GM18520 (cell line): Measurements from ENCODE around the gene KCTD5.
"Not testable (repeated sequence)": the region's sequence is repeated elsewhere in the genome, so short reads cannot be mapped to it uniquely, and the experiment has no call there.

Experiments used
- ATAC-seq: cut with Tn5 transposase; IDR thresholded peaks from one replicate; pipeline ENCODE4 v1.9.1; 2021; ENCODE audit not compliant: unreplicated experiment

Gene KCTD5

DNA sequence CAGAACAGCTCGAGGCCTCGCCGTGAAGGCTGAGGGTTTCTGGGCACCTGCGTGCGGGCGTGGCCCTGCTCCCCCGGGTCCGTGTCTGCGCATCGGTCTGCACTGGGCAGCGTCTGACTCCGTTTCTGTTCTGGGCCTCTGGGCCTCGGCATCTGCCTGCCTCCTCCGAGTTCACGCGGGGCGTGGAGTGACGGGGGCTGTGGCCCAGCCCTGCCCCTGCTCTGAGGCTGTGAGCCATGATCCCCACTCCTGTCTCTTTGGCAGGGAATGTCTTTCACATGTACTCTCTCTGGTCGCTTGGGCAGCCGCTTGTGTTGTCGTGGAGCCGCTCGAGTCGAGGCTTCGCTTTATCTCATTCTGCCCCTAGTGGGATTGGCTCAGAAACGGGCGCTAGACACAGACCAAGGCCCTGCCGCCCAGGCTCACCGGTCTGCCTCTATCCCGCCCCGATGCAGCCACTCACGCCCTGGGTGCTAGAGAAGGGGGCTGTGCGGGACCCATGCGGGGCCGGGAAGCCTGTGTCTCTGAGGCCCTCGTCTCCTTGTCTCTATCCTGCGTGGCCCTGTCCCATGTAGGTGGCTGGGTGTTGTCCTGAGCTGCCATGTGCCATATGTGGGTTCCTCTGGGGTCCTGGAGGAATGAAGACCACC, 14.4 kb downstream of the KCTD5 start:
- not testable (repeated sequence) for ATAC-seq

DNA sequence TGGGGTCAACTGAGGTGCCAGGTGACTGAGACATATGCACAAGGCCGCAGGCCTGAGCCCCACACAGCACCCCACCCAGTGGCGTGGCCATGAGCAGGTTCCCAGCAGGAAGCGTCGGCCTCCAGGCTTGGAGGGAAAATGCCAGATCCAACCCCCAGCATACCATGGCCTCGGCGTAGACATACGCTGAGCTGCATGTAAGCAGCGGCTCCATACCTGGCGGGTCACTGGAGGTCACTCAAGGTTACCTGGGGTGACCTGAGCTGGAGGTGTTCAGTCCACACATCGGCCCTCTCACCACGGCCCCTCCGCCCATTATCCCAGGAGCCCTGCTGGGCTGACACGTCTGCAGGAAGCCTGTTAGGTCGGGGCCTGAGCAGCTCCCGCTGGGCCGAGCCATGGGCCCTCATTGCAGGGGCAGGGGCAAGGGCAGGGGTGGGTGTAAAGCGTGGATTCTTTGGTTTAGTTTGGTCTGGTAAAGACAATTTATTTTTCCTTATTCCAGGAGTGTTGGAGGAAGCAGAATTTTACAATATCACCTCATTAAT, 15.2 kb downstream of the KCTD5 start:
- ATAC-seq = no peak

DNA sequence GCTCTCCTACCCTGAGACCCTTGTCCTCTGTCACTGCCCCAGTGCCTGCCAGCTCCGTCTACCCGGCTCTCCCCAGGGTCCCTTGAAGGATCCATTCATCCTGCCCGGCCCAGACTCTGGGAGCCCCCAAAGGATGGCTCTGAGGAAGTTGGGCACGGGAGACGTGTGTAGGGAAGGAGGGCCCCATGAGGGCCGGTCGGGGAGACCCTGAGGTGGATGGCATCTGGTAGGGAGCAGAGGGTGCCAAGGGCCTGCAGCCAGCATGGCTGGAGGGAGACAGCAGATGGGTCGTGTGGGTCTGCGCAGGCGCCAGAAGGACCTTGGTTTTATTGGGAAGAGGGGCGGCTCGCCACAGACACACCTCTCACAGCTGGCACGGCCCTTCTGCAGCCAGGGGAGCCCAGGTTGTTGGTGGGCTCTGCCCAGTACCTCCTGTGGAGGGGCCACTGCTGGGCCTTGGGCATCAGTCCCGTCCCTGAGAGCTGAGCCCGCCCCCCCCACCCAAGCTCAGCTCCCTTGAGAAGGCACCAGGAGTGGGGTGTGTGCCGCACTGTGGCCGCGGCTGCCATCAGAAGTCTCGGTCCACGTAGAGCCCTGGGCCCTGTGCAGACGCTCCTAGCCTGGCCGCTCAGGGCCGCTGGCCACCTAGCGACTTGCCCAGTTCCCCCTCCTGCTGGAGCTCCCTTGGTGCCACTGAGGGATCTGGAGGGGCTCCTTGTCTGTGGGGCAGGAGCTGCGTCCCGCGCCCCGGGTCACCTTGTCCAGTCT, 16.0 kb downstream of the KCTD5 start:
- no peak for ATAC-seq

DNA sequence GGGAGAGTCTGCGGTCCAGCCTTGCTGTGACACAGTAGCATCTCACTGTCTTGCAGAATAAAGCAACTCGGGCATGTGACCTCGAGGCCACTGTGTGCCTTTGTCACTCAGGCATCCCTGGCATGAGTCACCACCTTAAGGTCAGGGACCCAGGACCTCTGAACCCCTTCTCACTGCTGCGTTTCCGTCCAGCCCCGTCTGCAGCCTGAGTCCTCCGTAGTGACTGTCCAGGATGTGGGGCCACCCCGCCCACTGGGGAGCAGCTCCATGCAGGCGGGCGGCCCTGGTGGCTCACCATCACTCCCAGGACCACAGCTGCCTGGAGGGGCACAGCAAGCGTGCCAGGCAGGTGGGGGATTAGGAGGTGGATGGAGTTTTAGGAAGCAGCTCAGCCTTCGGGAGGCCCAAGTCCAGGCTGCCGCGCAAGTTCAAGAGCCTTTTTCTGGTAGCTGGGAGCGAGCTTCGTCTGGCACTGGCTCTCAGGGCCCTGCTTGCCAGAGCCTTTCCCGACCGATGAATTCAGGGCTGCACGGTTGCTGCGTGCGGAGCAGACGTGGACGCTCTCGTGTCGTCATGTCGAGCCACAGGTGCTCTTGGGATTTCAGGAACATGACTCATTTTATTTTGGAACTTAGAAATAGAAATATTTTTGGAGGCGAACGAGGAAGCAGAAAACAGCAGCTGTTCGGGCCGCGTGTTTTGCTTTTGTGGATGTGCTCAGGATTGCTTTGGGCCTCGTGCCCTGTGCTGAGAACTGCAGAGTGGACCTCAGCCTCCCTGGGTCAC, 16.8 kb downstream of the KCTD5 start:
- ATAC-seq = no peak

DNA sequence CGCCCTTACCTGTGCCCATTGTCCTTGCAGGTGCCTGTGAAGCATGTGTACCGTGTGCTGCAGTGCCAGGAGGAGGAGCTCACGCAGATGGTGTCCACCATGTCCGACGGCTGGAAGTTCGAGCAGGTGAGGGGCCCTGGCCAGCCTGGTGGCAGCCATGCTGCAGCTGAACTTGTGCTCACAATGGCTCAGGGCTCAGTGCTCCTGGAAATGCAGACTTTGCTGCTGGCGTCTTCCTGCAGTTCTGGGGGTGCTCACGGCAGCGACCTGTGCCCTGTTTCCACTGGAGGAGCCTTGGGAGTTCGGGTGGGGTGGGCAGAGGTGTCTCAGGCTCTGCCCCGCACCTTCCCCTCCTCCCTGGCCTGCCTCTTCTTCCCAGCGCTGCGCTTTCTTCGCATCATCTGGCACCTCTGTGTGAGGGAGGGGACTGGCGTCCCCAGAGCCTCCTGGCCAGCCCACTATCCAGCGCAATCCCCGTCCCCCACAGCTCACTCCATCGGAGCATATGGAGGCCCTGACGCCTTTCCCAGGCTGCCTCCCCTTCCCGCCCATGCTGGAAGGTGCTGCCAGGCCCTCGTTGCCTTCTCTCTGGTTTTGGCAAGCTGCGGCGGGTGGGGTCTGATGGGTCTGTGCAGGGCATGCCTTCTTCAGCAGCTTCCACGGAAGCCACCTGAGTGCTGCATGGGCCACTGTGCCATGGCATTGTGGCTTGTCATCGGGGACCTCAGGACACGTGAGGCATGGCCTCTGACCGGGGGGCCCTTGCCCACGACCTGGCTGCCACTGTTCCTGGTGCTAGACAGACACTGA, 17.7 kb downstream of the KCTD5 start:
- ATAC-seq = no peak

DNA sequence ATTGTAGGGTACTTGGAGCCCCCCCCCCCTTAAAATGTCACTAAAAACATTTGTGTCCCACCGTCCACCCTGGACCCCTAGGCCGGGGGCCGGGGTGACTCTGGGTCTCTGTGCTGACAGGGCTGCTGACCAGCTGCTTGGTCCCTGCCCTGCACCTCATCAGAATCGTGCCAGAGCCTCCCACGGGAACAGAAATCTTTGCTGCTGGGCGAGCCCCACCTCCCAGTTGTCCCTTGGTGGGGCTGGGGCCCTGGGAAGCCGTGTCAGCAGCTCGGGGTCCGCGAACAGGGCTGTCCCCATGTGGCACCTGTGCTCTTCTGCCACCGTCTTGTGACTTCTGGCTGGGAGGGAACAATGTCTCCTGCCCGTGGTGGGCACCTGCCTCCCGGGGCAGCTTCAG, 18.5 kb downstream of the KCTD5 start:
- ATAC-seq = no peak

DNA sequence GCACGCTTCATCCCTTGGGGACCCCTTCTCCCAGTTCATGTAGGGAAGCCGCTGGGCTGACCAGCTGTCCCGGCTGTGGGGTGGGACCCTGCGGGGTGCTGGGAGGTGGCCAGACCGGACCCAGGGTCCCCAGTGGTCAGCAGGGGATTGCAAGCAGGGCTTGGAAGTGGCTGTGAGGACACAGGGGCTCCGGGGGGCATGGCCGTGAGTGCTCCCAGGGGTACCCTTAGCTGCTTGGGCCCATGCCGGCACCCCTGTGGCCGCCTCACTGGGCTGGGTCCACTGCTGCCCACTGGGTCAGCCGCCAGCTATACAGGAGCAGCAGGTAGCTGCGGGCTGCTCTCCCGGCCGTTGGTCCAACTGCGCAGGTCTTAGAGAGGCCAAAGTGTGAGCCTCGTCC, 18.9 kb downstream of the KCTD5 start:
- no peak for ATAC-seq

DNA sequence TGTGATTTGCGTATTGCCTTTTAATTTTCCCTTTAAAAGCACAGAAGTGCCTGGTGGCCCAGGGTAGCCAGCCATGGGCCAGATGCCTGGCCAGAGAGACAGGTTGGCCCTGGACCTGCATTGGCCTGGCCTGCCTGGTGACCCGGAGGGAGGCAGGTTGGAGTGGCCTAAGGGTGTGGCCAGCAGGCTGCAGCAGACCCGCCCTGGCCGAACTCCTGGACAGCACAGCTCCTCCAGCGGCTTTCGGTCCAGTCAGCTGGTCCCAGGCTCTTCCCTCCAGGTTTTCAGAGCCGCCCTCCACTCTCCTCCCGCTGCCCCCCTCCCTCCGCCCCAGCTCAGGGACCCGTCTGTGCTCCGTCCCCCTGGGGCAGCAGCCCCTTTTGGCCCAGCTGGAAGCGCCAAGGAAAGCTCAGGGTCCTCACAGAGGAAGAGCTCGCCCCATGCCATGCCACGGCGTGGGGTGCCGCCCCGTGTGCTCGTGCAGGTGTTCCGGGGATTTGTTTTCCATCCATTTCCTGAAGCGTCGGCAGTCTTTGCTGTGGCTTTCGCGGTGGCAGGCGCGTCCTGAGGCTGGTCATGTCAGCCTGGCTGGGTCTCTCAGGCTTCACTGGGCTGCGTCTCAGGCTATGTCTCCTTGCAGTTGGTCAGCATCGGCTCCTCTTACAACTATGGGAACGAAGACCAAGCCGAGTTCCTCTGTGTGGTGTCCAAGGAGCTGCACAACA, 19.6 kb downstream of the KCTD5 start:
- no peak for ATAC-seq

DNA sequence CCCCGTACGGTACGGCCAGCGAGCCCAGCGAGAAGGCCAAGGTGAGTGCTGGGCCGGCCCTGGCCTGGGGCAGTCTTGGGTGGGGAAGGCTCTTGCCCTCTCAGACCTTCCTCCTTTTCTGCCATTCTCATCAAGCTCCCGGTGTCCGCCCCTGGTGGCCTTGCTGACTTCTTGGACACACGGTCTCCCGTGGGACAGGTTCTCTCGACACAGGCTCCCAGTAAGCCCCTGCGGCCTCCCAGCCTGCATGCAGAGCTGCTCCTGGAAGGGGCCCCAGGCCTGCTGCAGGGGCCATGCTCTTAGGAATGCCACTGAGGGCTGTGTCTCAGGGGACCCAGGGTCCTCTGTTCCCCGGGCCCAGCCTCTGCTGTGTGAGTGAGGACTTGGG, 20.1 kb downstream of the KCTD5 start:
- ATAC-seq = no peak

DNA sequence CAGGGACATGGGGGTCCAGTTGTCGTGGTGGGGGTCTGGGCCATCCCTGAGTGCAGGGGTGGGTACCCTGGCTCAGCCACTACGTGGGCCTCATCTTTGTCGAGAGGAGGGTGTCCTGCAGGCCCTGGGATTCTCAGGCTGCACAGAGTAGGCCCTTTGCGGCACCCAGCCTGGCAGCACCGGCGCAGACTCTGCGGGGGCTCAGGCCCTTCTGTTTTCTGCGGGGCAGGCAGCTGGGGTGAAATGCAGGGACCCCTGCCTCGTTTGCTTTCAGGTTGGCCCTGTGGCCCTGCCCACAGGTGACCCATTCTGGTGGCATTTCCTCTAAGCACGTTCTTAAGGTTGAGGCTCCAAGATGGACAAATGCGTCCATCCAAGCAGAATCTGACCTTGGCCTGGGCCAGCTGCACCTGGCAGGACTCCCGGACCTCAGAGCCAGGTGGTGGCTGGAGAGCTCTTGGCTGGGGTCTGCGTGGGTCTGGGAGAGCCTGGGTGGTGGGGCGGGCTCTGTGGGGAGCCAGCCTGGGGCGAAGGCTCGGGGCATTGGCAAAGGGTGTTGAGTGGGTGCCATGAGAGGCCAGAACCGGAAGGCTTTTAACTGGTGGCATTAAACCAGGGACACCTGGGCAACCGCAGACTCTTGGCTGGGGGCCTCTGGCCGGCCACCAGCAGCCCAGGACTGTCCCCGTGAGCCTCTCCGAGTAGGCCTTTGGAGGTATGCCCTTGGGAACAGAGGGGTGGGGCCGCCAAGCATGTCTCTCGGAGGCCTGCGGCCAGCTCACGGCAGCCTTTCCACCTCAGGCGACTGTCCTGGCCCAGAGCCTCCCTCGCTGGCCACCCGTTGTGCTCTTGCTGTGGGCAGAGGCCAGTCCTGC, 20.8 kb downstream of the KCTD5 start:
- no peak for ATAC-seq

DNA sequence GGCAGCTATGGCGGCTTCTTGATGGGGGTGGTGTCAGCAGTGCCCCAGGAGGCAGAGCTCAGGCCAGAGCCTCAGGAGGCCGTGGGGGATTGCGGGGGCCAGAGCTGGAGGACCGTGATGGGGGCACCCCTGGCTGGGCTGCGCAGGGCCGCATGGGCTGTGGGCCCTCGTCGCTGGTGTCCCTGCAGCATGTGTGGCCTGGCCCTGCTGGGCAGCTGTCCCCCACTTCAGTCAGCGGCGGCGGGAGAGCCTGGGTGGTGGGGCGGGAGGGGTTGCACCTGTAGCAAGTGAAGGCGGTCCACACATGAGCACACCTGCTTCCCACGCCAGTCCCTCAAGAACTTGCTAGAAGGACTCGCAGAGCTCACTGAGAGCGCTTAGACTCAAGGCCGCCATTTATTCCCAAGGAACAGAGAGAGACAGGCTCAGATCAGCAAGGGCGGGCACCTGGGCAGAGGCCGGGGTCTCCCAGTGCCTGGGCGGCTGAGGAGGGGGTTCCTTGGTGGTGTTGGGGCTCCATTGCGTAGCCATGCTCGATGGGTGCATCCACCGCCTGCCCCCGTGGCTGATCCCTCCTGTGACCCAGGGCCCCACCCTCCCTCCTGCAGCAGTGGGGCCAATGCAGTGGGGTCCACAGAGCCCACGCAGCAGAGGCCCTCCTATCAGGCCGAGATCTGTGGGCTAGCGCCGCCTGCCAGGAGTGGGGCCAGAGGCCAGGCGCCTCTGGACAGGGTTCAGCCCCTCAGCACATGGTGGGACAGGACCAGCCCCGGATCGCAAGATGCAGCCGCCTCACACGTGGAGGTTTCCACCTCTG, 22.1 kb downstream of the KCTD5 start:
- no peak for ATAC-seq

DNA sequence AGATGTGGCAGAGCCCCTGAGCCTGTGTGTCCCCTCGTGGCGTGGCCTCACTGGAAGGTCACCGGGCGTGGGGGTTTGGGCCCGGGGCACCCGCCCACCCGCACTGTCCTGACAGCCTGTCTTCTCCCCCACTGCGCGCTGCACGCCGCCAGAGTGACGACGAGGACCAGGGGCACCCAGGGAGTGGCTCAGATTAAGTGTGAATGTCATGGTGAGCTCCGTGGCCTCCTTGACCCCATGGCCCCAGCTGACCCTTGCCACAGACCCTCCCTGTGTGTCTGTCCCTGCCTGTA, 22.6 kb downstream of the KCTD5 start:
- no peak for ATAC-seq

DNA sequence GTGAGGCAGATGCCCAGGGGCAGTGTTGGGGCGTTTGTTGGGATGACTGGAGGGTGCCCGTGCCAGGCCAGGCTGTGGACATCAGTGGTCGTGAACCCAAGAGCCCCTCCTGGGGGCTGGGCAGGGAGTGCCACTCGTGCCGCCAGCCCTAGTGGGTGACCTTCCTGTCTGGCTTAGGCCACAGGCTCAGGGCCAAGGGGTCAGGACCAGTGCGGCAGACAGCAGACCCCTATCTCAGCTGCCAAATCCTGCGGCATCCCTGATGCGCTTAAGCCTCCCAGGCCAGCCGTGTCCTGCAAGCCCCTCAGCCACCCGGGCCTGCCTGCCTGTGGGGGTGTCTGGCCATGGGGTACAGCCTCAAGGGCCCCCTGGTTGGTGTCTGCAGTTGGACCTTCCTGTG, 23.0 kb downstream of the KCTD5 start:
- no peak for ATAC-seq

DNA sequence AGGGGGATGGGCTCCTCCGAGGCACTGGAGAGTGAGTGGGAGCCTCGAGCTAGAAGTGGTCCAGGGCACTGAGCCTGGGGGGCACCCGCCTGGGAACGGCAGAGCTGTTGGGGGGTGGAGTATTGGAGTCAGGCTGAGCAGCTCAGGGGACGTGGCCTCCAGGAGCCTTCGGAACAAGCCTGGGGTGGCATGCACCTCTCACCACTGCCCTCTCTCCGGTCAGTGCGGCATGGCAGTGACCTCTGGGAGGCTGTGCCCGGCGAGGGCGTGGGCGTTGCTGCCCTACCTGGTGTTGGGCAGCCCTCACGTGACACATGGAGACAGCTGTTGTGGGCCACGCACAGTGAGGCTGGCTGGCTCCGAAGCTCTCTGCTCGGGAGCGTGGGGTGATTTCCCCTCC, 23.8 kb downstream of the KCTD5 start:
- ATAC-seq = no peak

DNA sequence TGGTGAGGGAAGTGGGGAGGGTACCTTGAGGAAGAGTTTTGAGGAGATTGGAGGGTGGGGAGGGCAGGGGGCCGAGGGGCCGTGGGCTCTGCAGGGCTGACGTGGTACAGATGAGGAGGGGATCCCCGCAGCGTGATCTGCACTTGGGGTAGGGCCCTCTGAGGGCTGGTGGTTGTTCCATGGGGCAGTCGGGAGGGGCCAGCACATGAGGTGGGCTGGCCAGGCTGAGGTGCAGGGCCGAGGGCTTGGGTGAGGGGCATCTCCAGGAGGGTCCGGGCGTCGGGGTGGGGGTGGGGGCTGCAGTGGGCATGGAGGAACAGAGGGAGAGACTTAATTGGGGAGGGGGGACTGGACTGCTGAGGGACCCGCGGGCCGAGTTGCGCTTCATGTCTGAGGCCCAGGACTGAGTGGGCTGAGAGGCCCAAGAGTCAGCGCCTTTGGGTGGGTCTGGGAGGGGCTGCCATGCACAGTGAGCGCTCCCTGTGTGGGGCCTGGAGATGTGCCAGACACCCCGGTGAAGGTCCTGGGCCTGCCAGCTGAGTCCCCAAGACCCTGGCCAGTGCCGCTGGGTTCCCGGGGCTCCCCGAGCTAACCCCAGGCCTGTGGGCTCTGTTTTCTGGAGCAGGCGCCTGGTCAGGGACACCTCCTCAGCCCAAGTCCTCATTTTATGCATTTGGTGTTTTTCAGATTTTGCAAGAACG, 24.4 kb downstream of the KCTD5 start:
- no peak for ATAC-seq

DNA sequence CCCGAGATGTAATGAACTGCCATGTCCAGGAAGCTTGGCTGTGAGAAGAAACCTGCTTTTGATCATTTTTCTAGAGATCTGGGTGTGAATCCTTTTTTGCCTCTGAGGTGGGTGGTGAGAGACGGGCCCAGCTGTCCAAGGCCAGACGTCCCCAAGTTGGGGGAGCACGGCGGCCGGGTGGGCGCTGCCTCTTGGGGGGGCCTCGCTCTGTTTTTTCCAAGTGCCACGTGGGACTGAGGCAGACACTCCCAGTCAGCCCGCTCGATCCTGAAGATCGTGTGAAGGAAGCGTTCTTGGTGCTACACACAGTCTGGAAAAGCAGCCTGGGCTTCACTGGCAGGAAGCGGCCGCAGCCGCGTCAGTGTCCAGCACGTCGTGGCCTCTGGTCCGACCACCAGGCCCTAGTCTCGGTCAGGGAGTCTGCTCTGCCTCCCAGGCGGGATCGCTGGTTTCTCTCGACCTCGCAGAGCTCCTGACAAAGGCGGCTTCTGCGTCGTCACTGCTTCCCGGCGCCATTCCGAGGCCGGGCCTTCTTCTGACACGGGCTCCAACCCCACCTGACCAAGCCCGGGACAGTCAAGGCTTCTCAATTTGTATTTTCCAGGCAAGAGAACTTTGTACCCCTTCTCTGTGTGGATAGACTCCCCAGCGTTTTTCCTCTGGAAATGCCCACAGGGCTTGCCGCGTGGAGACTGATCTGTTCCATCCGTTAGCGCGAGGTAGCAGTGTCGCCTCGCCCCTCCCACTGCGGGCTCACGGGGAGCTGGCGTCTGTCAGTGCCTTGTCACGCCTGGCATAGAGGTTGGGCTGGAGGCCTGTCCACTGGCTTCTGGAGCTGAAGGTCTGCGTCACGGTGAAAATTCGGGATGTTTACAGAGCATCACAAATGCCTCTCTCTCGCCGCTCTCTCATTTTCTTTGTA, 25.3 kb downstream of the KCTD5 start:
- ATAC-seq = no peak

DNA sequence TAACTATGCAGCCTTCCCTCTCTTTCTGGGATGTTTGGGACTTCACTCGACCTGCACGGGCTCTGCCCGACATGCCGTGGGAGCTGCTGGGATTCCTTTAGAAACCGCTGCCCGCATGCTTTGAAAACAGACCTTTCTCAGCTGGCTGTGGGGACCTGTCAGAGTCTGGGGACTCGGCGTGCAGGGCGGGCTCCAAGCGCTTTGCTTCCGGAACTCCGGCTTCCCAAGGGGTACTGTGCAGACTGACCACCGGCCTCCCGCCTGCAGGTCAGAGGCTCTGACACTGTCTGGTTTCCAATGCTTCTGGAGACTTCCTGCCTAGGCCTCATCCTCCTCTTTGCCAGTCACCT, 25.9 kb downstream of the KCTD5 start:
- no peak for ATAC-seq
